Cardiac muscle cell (in vitro differentiated cells and primary cell): Measurements from ENCODE around the gene ACOX2. TPM values are rescaled to one million over a fixed set of nuclear protein-coding genes. Genes with fewer than 3 reads are reported as not detected.

Source experiments
- DNase-seq, 2 donors: peaks; one replicate each; pipeline versions ENCODE4 v3.0.0 to v3.0.0-alpha.2; 2010 to 2017; ENCODE audit warnings: low read depth in 1 of 2, low spot score in 1 of 2
- H3K27ac ChIP-seq: fragments of 200-600 bp; sonication (generic); 2 replicates; pipeline ENCODE4 v1.5.1; 2016
- H3K27me3 ChIP-seq: fragments of 200-600 bp; sonication (generic); 2 replicates; pipeline ENCODE4 v1.6.0; 2016; ENCODE audit warnings: control low read depth
- H3K36me3 ChIP-seq: fragments of 200-600 bp; sonication (generic); 2 replicates; pipeline ENCODE4 v1.5.1; 2016; ENCODE audit warnings: control low read depth
- H3K4me1 ChIP-seq: fragments of 200-600 bp; sonication (generic); 2 replicates; pipeline ENCODE4 v1.8.1; 2017; ENCODE audit warnings: low read depth, mild to moderate bottlenecking, mixed run types
- H3K4me3 ChIP-seq: fragments of 200-600 bp; sonication (generic); 2 replicates; pipeline ENCODE4 v1.5.1; 2016; ENCODE audit warnings: mild to moderate bottlenecking
- H3K9me3 ChIP-seq: fragments of 200-600 bp; sonication (generic); 2 replicates; pipeline ENCODE4 v1.5.1; 2017; ENCODE audit warnings: low read depth, mild to moderate bottlenecking, control low read depth
- CTCF ChIP-seq: IDR thresholded peaks from 2 replicates; pipeline ENCODE4 v1.5.1; 2012; ENCODE audit warnings: low read depth, mild to moderate bottlenecking, low read length
- polyA plus RNA-seq: library from polyadenylated mRNA; unstranded; fragments of >200 nt; fragmentation: Nextera tagmentation; extraction: Ambion mirVana; gene quantifications from 2 replicates; pipeline ENCODE4 v1.2.1, GENCODE V29; 2016
- total RNA-seq: library from RNA; depleted of rRNA; stranded (reverse); fragments of >200 nt; gene quantifications from 2 replicates; pipeline ENCODE4 v1.2.3, GENCODE V29; 2016

ACOX2 gene
- total and polyA plus RNA-seq, 2 experiments from 2014 or later = 18.9 to 42.5 TPM

DNA sequence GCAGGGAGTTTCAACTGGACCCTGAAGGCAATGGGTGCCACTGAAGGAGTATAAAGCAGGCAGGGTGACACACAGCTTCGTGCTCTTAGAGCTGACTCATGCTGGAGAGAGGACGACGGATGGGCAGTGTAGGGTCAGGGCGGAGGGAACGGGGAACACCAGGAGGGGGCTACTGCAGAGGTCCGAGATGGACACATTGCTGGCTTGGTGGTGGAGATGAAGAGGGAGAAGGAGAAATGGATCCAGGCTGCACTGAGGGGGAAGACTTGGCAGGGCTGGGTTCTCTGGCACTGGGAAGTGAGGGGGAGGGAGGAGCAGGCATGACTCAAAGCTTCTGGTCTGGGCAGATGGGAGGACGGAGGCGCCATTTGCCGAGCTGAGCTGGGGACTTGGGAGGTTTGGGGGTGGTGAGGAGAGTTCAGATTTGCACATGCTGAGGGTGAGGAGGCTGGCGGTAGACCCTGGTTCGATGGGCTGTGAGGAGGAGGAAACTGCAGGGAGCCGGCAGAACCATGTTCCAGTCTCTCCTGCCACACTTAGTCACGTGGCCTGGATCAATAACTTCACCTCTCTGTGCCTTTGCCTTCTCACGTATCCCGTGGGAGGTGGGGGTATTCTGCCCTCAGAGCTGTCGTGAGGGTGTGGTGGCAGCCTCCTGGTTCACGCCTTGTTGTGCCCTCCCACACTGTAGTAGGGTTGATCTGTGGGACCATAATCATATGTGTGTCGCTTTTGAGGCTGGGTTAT is 49.7 kb downstream of the ACOX2 start:
- Histone ChIP-seq H3K36me3 (no peaks in the 10 kb centered on the region), H3K9me3 (no peaks in the 10 kb centered on the region), H3K27me3 (no peaks in the 10 kb centered on the region), H3K27ac (no peak overlapping the region), H3K4me3 (no peak overlapping the region), H3K4me1 (peaks cover 22% of the 10 kb centered on the region)
- DNase-seq = peak in 1 of 2 donors; percentile 73
- no peak for TF ChIP-seq CTCF

GRCh38 chr3:58485801-58486435 is 51.1 kb downstream of the ACOX2 start:
- Histone ChIP-seq H3K27ac (no peak overlapping the region), H3K4me3 (no peak overlapping the region), H3K36me3 (no peaks in the 10 kb centered on the region), H3K27me3 (no peaks in the 10 kb centered on the region), H3K4me1 (peaks cover 23% of the 10 kb centered on the region), H3K9me3 (no peaks in the 10 kb centered on the region)
- no peak for TF ChIP-seq CTCF
- no peak for DNase-seq

DNA sequence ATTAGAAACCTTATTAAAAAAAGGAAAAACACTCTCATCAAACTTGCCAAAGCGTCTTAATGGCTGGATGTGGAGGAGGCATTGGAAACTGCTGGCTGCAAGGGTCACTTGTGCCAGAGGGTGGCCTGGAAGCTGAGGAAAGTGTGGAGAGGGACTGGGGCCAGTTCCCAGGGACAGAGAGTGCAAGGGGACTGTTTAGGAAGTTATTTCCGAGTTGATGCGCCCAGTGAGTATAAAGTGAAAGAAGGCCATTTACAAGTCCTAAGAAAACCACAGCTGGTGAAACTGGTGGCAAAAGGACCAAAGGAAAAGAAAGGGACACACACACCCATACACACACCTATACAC is 52.3 kb downstream of the ACOX2 start:
- no peaks in the 10 kb centered on the region for H3K9me3 ChIP-seq
- H3K27me3 ChIP-seq = no peaks in the 10 kb centered on the region
- peak overlapping the region; percentile 65 for H3K27ac ChIP-seq
- H3K4me3 ChIP-seq = no peak overlapping the region
- no peak for DNase-seq
- no peak for TF ChIP-seq CTCF
- peaks cover 23% of the 10 kb centered on the region for H3K4me1 ChIP-seq
- no peaks in the 10 kb centered on the region for H3K36me3 ChIP-seq

DNA sequence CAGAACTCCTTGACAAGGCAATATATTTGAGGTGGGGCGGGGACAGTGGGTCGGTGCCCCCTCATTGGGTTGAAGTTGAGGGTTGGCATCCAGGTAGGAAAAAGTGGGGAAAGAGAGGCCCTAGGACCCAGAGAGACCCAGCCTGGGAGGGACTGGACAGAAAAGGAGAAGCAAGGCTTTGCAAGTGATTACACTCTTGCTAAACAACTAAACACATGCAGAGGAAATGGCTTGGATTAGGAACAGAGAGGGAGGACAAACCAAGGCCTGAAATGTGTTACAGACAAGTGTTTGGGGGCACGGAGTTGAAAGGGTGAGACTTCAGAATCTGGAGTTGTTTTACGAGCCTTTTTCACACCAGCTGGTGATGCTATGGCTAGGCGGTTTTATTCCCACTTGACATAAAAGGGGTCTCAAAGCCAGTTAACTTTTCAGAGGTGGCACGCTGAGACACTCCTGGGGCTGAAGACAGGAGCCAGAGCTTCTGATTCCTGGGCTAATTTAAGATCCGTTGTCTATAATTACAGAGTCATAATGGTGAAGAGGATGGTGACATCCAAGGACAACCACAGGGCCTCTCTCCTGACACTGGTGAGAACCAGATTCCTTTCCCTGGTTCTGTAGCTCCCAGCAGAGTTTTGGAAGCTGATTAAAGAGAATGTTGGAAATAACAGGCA is 52.8 kb downstream of the ACOX2 start:
- Histone ChIP-seq H3K4me1 (peaks cover 23% of the 10 kb centered on the region), H3K27ac (peak overlapping the region; percentile 65), H3K4me3 (no peak overlapping the region), H3K27me3 (no peaks in the 10 kb centered on the region), H3K36me3 (no peaks in the 10 kb centered on the region), H3K9me3 (no peaks in the 10 kb centered on the region)
- no peak for TF ChIP-seq CTCF
- no peak for DNase-seq

- H3K36me3 ChIP-seq = no peaks in the 10 kb centered on the region
- no peak overlapping the region for H3K4me3 ChIP-seq
- H3K4me1 ChIP-seq = peaks cover 23% of the 10 kb centered on the region
- DNase-seq = no peak
- H3K27ac ChIP-seq = no peak overlapping the region
- no peaks in the 10 kb centered on the region for H3K9me3 ChIP-seq
- no peaks in the 10 kb centered on the region for H3K27me3 ChIP-seq
- no peak for TF ChIP-seq CTCF
Observed at GRCh38 chr3:58482917-58483636, 53.9 kb downstream of the ACOX2 start.
